GM21447 (cell line): ENCODE measurements around the gene CCKAR.

Source experiments
- ATAC-seq: cut with Tn5 transposase; IDR thresholded peaks from one replicate; pipeline ENCODE4 v1.9.1; 2021; ENCODE audit not compliant: unreplicated experiment

The CCKAR gene

DNA sequence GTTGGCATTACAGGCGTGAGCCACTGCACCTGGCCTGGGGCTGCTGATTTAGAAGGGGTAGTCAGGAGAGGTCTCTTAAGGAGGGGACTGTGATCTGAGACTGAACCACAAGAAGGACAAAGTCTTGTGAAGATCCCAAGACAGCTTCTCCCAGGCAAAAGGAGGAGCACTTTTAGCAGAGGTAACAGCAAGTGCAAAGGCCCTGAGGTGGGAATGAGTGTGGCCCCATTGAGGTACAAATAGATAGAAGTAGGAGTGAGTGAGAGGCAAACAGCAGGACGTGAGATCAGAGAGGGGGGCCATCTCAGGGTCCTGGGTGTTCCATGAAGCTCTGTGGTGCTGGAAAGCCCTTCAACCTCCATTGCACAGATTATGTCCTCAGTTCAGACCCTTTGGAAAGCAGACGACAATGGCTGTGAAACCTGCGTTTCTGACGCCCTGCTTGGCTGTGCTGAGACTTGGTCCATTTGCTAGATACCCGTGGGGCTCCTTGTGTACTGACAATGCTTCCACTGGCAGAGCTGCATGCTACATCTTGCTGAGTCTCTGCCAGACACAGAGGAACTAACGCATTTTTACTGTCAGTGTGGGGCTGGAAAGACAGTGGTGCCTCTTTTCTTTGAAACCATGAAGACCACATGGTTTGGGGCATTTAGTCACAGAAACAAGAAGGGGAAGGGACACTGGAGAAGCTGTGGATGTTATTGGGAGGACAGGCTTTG lies 1.3 kb upstream of the CCKAR start:
- no peak for ATAC-seq

DNA sequence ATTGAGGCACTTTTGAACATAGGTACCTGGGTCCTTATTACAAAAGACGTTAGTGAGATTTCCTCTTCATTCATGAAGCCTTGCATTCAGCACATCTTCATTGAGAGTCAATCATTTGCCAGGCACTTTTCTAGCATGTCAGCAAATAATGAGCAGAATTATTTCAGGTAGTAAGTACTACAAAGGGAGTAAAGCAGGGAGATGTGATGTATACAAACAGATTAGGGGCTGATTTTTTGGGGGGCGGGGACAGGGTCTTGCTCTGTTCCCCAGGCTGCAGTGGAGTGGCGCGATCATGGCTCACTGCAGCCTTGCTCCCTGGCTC lies 638 bp upstream of the CCKAR start:
- ATAC-seq = no peak

DNA sequence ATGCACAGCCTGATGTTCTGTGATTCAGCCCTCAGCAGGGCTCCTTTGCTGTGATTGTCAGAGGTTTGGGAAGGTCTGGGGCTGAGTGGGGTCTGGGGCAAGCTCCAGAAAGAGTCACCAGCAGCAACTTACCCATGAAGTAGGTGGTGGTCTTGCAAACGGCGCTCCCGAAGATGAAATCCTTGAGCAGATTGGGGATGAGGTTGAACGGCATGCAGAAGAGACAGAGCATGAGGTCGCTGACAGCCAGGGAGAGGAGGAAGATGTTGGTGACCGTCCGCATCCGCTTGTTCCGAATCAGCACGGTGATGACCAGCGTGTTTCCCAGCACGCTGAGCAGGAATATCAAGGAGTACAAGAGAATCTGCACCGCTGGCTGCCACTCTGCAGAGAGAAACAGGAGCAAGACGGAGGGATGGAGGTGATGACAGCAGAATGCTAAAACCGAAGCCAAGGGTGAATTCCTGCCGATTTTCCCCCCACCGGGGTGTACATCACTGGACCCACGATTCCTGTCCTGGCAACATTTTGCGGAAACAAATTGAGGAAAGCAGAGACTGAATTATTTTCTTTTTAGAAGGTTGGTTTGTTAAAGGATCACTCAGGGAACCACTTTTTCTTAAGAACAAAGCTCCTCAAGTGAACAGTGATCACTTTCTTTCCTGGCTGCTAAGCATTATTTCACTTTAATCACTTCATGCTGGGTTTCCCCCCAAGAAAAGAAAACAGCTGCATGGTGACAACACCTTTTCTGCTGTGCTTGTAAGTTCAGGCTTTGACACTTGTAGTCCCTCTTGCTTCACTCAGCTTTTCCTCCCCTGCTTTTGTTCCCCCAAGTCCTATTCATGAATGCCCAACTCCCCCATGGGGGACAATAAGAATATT lies 941 bp downstream of the CCKAR start:
- ATAC-seq = no peak

DNA sequence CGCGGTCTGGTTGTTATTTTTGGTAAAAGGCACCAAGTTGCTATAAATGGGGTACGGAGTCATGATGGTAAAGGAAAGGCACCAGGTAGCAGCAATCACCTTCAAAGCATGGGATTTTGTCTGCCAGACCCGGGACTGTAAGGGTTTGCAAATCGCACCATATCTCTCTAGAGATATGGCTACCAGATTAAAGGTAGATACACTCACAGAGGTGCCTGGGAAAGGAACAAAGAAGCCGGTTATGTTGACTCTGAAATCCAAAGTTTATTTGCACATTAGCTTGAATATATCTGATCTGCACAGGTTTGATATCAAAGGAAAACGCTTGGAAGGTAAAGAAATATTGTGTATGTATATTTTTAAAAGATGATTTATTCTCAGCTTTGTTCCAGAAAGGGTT lies 4.6 kb downstream of the CCKAR start:
- no peak for ATAC-seq

DNA sequence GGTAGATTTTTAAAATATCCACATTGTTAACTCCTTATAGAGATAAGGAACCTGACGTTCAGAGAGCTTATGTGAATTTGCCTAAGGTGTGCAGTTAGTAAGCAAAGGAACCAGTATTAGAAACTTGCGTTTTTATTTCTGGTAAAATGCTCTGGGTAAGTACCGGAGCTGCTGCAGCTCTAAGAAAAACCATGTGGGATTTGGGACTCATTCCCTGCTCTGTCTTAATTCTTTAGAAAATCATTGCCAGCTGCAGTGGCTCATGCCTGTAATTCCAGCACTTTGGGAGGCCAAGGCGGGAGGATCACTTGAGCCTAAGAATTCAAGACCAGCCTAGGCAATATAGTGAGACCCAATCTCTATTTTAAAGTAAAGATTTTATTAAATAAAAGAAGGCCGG lies 5.8 kb downstream of the CCKAR start:
- no peak for ATAC-seq

DNA sequence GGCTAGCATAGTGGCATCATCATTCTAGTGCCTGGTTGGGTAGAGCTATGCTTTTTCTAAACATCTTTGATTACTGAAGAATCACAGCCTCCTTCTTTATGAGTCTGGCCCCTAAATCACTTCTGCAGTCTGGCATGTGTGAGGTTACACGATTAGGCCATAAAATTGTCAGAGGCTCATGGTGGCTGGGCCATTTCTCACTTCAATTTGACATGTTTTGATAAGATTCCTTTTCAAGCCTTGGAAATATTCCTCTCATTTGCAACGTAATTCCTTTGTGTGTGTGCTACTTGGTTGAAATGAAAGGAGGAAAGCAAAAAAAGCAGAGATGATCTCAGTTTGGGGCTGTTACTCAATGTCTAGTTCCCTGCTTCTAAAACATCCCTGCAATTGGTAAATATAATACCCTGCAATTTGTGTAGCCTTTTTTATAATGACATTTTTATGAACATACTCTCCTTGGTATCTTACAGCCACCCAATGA lies 6.2 kb downstream of the CCKAR start:
- no peak for ATAC-seq

DNA sequence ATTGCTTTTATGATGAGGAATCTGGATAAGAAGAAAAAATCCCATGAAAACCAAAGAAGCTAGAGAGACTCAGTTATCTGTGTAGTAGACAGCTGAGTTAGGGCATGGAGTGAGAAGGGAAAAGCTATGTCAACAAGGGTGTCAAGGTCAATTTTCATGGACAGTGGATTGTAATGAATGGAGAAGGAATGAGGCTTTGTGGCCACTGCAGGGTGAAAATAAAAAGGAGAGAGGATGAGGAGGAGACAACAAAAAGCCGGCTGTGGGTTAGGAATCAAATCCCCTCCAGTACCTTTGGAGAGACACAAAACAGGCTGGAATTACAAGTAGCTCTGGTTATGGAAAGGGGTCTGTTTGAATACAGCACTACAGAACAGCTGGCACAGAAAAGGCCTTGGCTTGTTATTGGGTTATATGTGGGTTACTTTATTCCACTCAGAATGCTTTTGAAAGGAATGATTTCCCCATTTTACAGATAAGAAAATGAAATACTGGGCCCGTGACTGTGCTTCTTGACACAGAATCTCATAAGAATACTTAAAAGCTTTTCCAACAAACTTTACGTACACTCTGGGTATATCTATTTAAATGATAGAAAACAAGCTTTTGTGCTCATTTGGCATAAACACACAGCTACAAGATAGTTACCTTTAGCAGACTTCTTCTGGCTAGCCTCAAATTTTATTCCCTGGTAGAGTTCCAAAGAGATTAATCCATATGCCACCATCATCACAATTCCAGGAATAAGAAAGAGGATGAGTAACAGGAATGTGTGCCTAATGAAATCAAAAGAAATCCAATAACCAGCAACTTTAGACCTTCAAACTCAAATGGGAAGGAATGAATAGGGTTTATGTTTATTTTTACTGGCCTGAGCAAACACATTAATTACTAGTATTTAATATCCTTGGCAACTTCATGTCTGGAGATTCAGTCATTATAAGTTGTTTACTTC lies 7.5 kb downstream of the CCKAR start:
- no peak for ATAC-seq

DNA sequence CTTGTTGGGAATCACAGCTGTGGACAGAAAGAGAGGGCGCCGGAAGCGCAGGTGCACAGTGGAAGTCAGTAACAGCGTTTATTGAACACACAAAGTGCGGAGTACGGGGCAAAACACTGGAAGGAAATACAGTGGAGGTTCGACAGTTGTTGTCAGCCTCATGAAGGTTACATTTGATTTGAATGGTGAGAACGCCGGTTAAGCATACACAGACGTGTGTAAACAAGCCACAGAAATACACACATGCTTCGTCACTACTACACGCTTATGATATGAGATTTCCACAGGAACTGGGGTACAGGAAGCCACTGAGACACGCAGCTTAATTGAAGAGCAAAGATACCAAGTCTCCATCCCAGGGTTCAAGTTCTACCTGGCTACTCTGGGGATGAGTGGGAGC lies 12.0 kb downstream of the CCKAR start:
- no peak for ATAC-seq

DNA sequence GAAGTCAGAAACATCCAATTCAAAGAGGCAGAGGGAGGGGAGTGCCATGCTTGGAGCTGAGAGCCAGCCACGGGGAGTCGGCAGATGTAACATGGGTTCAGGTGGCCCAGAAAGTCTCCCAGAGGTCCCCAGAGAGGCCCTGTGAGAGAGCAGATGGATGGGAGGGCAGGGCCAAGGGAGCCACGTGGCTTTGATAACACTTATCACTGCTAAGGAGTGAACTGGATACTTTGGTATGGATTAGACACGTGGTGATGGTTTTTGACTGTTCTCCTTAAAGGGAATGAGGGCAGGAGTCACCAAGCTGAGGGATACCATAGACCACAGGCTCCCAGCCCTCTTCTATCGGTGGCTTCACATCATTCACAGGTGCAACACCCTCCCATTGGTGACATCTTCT lies 13.7 kb downstream of the CCKAR start:
- ATAC-seq = no peak

DNA sequence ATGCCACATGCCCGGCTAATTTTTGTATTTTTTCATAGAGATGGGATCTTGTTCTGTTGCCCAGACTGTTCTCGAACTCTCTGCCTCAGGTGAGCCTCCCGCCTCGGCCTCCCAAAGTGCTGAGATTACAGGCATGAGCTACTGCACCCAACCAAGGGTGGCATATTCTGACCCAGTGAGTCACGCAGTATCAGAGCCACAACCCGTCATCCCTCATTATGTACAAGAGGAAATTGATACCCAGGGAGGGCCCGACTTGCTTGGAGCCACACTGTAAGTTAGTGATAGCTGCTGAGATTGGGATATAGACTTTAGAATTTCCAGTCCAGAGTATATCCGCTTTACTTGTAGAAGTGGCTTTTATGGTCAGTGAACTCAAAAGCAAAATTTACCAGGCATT lies 14.6 kb downstream of the CCKAR start:
- ATAC-seq = no peak

DNA sequence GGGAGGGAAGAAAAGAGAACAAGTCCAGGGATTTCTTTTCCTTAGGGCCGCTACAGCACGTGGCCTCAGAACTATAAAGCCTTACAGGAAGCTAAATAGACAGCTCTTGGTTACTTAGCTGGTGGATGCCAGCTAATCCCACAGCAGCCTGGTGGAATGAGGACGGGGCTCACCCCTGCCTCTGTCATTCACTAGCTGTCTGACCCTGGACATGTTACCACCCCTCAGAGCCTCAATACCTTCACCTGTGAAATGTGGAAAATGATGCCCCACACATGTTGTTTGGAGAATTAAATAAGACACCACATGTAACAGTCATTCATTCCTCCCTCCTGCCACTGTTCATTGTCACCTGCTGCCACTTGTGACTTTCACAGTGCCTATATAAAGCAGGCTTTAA lies 15.7 kb downstream of the CCKAR start:
- no peak for ATAC-seq

DNA sequence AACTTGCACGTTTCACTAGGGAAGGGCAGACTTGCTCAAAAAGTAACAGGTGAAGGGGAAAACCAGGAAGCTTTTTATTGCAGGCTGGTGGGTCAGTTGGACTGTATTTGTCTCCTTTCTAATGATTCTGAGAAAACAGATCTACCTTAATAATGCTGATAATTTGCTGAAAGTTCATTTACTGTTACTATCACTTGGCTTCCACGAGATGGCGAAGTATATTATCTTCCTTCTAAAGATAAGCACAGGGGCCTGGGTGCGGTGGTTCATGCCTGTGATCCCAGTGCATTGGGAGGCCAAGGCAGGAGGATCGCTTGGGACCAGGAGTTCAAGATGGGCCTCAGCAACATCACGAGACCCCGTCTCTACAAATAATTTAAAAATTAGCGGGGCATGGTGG lies 16.4 kb downstream of the CCKAR start:
- ATAC-seq = no peak

DNA sequence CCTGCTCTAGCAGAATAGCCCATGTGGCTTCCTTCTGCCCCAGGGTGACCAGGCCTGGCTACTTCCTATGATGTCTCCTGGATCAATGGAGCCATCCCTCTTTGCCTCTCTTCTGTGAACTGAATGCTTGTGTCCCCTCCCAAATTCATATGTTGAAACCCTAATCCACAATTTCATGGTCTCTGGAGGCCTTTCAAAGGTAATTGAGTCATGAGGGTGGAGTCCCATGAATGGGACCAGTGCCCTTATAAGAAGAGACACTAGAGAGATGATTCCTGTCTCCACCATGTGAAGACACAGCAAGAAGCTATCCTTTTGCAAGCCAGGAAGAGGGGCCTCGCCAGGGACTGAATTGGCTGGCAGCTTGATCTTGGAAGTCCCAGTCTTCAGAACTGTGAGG lies 18.4 kb downstream of the CCKAR start:
- ATAC-seq = no peak

DNA sequence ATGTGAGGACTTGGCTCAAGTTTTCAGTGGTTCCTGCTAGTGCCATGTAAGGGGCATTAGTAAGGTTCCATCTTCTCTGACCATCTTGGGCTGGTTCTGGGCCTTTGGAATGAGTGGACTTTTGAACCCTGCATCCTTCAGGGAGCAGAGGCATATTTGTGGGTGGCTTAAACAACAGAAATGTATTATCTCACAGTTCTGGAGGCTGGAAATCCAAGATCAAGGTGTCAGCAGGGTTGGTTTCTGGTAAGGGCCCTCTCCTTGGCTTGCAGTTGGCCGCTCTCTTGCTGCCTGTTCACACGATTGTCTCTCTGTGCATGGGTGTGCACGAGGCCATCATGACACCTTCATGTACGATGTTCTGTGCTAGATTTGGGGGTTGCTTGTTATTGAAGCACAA lies 21.3 kb downstream of the CCKAR start:
- no peak for ATAC-seq

DNA sequence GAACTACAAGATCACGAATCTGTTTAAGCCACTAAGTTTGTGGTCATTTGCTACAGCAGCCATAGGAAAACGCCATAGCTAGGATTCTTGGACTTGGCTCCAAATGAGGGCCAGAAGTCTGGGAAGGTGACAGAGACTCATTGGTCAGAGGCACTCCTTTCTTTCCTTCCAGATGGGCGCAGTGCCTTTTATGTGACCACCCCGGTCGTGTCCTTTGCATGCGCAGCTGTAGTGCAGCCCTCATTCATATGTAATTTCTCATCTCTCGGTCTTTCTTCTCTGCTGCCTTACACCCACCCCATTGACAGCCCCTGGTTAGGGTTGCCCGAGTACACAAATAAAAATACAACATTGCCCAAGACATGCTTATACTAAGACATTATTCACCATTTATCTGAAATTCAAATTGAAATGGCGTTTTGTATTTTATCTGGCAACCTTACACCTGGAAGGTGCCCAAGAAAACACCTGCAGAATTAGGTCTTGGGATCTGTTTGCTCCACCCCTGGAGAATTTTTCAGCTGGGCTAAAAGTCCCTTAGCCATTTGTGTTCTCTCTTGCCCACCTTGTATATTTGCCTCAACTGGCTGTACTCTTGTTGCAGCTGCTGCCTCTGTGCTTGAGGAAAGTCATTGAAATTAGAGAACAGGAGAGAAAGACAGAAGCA lies 21.9 kb downstream of the CCKAR start:
- no peak for ATAC-seq

DNA sequence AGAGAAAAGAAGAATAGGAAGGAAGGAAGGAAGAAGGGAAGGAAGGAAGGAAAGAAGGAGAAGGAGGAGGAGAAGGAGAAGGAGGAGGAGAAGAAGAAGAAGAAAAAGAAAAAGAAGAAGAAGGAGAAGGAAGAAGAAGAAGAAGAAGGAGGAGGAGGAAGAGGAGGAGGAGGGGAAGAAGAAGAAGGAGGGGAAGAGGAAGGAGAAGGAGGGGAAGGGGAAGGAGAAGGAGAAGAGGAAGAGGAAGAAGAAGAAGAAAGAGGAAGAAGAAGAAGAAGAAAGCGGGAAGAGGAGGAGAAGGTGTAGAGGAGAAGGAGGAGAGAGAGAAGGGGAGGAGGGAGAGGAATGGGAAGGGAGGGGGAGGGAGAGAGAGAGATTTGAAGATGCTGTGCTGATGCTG lies 22.6 kb downstream of the CCKAR start:
- no peak for ATAC-seq

DNA sequence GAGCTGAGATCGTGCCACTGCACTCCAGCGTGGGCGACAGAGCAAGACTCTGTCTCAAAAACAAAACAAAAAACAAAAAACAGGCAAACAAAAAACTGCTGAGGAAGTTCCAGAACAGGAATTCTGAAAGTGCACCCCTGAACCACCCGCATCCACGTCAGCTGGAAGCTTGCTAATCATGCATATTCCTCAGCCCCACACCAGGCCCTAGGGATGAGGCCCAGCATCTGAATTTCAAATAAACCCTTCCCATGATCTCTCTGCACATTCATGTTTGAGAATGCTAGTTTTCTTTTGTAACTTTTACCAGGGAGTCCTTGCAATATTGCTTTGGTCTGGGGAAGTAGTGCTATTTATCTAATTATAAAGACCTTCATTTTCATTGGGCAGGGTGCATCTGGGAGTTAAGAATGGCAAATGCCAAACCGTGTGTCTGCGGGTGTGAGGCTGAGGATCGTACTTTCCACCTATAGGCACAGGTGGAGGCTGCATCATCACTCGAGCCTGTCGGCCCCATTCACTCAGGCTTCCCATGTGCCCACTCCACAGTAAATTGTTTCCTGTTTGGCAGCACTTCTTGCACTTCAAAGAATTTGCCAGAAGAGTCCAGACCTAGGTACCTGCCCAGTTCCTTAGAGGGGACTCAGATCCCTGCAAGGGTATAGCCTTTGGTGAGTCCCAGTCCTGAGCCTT lies 23.6 kb downstream of the CCKAR start:
- no peak for ATAC-seq

DNA sequence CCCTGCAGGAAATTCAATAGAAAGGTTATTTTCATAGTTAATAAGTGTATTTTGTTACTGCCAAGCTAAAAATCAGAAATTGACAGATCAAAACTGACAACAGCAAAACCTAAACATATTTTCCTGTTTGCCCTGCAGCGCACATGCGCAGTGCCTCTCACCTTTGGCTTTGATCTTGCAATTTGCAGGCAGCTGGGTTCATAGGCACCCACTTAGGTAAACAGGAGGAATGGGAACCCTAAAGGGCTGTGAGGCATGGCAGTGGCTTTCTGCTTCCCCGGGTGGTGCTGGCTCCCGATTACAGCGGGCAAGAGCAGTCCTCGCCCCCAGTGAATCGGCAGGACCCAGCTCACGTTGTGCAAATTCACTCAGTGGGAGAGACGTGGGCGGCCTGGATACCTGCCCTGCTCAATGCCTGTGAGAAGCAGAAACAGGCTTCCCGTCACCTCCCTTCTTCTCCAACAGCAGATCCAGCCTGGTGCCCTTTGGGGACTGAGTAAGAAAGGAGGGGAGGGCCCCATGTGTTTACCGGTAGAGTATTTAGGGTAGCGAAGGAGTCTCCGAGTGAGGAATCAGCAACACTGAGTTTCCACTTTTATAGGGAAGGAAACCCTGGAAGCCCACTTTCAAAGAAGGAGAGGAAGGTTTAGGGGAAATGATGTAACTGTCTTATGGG lies 25.7 kb downstream of the CCKAR start:
- no peak for ATAC-seq

DNA sequence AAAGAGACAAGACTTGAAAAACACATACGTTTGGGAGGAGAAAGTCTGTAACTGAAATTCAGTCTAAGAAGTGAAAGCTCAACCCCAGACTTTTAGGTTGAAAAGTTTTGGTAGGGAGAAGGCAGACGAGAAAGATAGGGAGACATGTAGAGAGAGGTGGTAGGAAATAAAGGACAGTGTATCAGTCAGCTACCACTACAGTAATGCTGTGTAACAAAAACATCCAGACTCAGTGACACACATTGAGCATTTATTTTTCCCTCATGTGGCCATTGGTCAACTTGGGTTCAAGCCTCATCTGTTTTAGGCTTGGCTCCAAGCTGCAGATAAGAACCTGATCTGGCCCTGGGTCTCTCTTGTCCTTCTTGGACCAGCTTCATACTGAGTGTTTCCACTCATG lies 26.9 kb downstream of the CCKAR start:
- ATAC-seq = no peak

DNA sequence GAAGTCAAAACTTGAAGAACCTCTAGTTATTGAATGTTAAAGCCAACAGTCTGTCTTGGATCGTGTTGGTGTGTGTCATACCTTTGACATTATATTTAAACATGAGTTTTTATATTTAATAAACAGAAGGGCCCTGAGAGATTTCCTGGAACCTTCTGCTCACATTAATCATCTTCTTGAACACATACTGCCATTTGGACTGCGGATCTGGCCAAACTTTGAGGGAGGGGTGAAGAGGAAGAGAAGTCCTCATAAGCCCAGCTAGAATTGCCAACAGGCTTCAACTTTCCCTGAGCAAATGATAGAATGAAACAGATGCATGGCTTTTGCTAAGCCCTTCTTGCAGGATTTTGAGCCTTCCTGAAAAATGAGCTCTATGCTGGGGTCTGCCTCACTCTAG lies 27.4 kb downstream of the CCKAR start:
- ATAC-seq = no peak
